ENCODE measurements around the gene SLCO3A1. TPM values are rescaled to one million over a fixed set of nuclear protein-coding genes. Genes with fewer than 3 reads are reported as not detected.

Gene SLCO3A1
- 0.33 and 1.1 TPM in 2 replicates for total RNA-seq

DNA sequence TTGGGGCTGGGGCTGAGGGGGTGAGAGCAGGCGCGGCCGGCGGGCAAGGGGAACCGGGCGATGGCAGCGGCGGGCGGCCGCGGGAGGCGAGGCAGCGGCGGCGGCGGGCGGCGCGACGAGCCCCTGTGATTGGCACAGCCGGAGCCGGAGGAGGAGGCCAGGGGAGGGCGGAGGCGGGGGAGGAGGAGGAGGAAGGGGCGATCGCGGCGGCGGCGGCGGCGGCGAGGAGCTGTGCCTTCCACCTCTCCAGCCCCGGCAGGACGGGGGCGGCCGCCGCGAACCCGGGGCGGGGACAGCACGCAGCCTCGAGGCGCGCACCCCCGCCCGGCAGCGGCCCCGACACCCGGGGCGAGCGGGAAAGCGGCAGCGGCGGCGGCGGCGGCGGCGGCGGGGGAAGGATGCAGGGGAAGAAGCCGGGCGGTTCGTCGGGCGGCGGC lies at the start of gene SLCO3A1:
TSS of gene SLCO3A1 (plus strand) at position 198 of the 437 bp plus-strand sequence.

Data from dermis lymphatic vessel endothelial cell (primary cell).